TTC549 (cell line): ENCODE measurements around the gene EVA1C.
"Not testable (repeated sequence)": the region's sequence is repeated elsewhere in the genome, so short reads cannot be mapped to it uniquely, and the experiment has no call there.

ENCODE experiments used
- FAIRE-seq: peaks from 2 replicates; lab custom pipeline; 2012; peaks lifted over from hg19 to GRCh38; lab: Jason Lieb, UNC

EVA1C gene

DNA sequence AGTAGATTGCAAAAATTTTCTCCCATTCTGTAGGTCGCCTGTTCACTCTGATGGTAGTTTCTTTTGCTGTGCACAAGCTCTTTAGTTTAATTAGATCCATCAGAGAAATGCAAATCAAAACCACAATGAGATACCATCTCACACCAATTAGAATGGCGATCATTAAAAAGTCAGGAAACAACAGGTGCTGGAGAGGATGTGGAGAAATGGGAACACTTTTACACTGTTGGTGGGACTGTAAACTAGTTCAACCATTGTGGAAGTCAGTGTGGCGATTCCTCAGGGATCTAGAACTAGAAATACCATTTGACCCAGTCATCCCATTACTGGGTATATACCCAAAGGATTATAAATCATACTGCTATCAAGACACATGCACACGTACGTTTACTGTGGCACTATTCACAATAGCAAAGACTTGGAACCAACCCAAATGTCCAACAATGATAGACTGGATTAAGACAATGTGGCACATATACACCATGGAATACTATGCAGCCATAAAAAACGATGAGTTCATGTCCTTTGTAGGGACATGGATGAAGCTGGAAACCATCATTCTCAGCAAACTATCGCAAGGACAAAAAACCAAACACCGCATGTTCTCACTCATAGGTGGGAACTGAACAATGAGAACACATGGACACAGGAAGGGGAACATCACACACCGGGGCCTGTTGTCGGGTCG, 21.8 kb upstream of the EVA1C start:
- FAIRE-seq = not testable (repeated sequence)

DNA sequence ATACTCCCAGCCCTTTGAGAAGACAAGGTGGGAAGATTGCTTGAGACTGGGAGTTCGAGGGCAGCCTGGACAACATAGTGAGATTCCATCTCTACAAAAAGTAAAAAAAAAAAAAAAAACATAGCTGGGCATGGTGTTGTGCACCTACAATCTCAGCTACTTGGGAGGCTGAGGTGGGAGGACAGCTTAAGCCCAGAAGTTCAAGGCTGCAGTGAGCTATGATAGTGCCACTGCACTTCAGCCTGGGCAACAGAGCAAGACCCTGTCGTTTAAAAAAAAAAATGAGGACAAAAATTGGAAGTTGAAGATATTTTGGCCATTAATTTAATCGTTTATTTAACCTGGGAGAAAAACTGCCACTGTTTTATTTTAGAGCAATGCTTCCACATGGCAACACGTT, 20.8 kb upstream of the EVA1C start:
- no peak for FAIRE-seq

DNA sequence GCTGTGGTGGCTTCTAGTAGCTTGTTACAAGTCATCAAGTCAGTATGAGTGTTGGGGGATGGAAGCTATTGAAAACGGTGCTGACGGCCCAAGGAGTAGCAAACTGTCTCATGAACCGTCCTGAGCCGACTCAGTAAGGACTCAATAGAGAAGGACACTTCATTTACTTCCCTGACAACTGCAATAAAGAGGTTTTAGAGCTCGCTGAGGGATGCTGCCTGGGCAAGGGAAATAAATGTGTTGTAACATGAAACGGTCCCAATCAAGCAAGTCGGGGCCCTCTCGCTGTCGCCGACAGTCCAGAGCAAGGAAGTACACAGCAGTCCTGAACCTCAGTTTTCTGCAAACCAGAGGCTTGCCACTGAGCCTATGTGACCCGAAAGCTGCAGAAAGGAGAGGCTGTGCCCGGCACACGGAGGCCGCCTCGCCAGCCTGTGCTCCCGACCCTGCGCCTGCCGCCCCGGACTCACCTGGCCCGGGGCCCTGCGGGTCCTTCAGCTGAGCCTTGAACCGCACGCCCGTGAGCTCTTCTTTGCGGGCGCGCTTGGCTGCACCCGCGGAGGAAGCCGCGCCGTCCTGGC, 20.1 kb upstream of the EVA1C start:
- FAIRE-seq = no peak

DNA sequence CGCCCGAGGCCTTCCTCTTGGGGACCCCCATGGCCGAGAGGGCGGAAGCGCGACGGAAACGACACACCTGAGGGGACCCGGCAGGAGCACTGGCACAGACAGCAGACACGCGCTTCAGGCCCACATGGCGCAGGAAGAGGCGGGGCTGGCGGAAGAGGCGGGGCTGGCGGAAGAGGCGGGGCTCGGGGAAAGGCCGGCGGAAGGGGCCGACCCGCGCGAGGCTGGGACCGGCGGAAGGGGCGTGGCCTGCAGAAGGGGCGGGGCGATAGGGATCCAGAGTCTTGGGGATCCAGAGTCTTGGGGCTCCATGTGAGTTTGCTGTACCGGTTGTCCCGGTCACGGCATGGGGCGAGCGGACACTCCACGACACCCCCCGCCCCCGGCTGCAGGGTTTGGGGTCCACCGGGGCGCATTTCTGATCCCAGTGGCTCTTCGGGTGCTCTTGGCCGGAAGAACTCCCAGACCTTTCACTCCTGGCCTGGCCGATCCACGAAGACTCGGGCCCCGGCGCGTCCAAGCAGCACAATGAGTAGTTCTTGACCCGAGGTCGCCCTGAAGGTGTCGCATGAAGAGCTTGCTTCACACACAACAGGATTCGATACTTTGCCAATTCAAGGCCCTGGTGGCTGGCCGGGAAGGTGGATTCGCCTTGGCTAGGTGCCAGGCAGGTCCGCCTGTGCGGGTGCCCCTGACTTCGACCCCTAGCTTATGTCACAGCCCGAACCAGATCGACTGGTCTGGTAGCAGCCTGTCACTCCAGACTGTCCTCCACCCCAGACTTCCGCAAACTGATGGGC, 19.4 kb upstream of the EVA1C start, which contains the start of gene URB1:
Gene URB1, minus strand, starts transcription at position 133 of the 797 bp plus-strand sequence. Its CDS starts 102 bp downstream, at position 31.
- FAIRE-seq = no peak

DNA sequence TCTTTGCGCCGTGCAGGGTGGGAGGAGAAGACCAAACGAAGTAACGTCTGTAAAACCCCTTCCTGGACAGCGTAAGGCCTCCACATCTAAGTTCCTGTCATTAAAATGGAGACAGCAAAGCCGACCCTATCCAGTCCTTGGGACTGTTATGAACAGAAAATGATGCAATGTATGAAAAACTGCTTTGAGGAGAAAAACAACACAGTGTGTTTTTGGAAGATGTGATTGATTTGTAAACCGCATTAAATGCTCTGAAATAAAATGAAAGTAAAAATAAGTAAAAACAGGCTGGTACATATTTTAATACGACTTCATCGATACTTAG, 18.9 kb upstream of the EVA1C start:
- FAIRE-seq = no peak

DNA sequence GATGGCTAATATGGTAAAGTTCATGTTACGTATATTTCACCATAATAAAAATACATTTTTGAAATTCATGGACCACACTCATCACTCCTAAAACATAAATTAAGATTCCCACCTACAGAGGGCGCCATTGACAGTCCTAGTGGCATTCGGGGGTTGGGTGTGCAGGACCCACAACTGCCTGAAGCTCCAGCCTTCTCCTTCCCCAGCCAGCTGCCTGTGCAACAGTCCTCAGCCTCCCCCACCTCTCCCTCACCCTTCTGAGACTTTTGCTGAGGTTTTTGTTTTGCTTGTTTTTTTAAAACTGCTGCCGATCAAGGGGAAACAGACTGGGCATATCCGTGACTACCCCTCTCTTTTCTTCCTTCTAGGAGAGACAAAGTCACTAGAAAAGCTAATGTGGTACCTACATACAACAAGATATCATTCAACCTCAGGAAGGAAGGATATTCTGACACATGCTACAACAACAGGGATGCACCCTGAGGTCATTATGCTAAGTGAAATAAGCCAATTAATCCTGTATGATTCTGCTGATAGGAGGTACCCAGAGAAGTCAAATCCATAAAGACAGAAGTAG, 9.2 kb upstream of the EVA1C start:
- FAIRE-seq = peak; percentile 25

DNA sequence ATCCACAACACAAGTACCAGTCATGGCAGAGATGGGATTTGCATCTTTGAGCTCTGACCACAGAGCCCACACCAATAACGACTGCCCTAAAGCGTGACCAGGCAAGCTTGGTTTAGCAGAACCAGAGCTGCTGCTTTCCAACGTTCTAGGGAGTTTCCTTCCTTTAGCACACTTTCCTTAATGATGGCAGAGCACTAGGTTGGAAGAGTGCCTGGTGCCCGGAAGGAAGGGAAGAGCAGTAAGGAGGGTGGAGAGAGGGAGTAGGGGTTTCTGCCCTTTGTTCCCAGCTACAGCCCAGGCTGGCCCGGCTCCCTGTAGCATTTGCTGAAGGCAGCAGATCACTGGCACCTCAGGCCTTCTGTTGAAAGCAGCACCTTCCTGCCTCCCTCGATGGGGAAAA, 6.1 kb upstream of the EVA1C start:
- no peak for FAIRE-seq

DNA sequence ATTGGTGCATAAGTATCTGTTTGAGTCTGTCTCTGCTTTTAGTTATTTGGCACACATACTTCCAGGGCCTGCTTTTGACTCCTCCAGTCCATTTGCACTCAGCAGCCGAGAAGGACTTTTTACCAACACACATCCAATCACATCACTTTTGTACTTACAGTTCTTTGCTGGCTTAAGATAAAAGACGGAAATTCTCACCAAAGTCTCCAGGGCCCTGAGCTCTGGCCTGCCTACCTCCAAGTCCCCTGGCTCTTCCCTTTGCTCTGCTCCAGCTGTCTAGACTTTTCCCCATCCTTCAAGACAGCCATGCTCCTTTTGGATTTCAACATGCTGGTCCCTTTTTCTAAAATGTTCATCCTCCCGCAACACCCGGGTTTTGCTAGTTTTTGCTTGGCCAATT, 2.2 kb upstream of the EVA1C start:
- FAIRE-seq = no peak

DNA sequence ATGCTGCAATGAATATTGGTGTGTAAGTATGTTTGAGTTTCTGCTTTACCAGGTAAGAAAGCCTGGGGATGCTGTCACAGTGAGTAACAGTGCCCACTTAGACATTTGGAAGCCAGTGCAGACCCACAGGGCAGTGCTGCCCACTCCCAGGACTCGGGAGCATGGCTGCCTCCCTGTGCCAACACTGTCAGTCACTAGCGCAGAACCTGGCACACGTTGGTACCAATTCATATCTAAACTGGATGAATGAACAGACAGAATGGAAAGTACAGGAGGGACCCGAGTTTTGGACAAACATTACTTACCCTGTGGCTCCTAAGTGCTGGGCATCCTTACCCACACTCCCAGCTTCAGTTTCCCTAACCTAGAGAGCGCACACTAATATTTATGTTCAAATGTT, 1.6 kb upstream of the EVA1C start:
- no peak for FAIRE-seq

DNA sequence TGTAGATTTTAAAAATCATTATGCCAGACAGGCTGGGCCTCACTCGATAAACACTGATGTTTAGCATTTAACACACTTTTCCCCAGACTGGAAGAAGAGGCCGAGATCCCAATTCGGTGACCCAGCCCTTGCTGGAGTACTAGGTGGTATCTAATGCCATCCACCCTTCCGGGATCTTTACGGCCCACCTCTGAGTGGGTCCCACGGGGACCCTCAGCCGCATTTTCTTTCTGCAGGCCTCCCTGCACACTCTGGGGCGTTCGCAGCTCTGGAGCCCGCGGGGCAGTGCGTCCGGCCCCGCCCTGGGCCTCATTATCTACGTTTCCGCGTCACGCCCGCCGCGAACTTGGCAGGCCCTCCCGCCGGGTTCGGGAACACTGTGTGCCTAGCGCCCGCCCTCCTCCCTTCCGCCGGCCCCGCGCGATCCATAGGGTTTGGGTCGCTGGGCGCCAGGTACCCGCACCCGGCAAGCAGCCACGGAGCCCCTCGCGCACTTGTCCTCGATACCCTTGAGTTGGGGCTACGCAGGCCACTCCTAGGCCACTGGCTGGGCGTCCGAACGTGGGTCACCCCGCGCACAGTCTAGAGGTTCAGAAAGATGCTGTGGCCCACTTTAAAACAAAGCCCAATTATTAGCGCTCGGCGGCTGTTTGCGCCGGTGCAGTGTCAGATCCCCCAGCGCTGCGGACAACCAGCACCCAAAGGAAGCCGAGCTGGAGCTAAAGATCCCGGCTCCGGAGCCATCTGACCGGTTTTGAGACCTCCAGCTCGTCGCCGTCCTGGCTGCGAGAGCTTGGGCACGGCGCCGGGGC, 950 bp upstream of the EVA1C start:
- no peak for FAIRE-seq

DNA sequence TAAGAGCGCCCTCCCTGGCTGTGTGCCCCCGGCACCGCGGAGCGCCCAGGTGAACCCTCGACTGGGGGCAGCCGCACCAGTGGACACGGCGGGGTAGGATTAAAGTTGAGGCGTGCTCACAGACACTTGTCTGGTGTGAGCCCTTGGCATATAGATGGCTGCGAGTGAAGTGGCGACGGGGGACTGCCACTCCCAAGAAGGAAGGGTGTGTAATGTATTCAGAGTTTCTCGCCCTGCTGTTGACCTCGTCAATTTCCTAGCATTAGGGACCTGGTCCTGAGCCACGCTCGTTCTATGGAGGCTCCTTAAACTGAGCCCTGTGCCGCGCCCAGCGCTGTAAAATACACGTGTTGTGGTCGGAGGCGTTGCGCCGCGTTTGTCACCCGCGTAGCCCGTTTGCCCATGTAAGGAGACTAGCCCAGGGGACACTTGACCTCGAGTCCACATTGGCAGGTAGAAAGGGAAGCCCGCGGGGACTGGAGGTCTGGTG, 554 bp downstream of the EVA1C start:
- no peak for FAIRE-seq

DNA sequence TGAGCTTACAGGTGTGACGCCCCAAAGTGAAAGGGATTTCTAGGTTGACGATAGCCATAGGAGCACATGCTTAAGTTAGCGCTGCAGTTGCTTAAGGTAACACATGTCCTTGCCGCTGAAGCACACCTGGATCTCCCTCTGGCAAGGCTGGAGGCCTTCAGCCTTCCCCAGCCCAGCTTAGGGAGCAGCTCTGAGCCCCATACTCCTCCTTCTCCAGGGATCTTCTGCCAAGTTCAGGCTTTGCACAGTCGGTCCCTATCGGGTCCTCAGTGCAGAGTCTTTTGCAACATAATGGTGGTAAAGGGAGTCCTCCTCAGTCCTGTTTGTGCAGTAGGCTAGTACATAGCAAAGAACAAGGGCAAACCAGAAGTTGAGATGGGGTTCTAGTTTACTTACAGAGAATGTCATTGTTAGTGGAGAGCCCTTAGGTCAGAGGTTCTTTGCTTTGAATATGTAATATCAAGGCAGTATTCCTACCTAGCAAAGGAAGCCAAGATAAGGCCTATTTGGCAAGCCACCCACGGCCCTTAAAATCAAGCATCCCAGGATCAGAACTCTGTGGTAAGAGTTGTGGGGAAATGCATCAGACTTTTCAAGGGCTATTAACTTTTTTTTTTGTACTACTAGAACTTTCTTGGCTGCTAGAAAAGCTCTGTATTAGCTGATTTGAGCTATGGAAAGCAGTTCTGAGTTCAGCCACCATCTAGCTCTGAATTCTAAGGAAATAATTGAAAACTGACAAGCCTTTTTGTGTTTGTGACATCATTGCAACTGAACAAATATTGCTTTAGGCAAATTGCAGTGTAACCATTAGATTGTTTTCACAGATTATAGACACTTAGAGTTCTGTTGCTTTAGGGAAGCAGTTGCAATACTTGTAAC, 1.4 kb downstream of the EVA1C start:
- FAIRE-seq = no peak

DNA sequence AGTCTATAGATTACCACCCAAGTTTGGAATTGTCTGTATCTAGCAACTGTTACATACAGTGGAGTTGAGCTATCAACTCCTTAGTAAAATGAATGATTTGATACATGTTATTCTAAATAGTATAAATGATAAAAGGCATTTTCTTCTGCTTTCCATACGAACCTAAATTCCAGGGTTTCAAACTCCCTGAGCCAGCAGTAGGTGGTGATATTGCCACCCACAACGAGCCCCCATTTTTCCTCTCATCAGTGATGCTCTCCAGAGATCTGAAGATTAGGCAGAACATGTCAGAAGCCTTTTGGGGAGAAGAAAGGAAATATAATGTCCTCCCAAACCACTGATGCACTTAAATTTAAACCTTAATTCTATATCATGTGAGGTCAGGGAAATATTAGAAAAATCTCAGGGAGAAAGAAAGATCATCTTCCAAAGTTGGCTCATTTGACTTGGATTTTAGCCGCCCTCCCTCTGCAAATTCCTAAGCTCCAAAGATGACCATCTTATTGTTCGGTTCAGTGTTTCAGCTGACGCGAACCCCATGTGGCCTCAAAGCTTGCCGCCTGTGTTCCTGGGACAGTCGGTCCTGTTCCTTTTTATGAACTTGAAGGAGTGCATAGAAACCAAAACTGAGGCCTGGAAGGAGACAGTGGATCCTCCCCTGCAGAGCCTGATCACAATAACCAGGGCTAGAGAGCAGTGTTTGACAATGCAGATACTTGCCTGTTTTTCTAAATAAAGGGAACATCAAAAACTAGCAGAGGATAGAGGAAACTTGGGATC, 2.3 kb downstream of the EVA1C start:
- FAIRE-seq = no peak

DNA sequence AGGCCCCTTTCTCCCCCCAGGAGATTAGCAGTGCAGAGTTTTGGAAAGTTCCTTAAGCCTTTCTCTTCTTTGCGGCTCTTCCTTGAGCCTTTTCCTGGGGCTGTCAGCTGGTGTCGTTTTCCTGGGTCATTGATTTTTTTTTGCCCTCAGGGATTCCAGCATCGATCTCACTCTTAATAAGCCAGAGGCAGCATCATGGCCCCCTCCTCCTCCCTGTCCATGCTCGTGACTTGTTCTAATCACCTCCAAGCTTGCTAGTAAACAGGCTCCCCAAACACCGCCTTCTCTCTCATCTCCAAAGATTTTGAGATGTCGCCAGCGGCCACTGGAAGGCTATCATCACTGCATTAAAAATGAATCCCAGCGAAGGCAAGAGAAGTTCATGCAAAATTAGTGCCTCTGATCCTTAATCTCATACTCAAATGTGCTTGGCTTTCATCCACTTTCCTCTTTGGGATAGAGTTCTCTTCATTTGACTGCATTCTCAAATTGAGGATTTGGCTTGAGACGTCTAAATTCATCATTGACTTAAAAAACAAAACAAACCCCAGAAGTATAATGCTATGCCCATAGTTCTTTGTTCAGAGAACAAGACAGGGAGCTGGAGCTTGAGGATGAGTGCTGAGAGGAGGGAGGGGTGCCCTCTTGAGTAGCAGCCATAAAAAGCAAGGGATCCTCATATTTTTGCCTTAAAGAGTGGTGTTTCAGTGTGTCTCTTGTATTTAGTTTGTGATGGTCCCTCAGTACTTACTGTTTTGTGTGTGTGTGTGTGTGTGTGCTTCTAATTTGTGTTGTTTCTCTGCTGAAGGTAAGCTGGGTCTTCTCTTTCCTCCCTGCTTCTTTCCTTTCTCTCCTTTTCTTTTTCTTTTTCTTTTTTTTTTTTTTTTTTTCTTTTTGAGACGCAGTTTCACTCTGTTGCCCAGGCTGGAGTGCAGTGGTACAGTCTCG, 3.2 kb downstream of the EVA1C start:
- no peak for FAIRE-seq

DNA sequence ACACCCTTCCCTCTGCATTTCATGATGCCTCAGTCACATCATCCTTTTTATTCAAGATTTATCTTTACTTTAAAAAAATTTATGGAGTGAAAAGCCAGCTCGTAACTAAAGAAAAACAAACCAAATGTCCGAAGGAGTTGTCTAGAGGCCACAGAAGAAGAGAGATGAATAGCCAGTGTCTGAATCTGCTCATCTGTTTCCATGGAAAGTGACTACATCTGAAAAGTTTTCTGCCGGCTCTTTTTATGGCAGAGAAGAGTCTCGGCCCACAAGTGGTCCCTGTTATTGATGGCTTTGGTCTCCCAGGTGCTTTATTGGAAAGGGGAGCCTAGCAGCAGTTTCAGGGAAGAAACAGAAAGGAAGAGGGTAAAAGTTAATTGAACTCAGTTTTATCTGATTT, 5.6 kb downstream of the EVA1C start:
- no peak for FAIRE-seq

DNA sequence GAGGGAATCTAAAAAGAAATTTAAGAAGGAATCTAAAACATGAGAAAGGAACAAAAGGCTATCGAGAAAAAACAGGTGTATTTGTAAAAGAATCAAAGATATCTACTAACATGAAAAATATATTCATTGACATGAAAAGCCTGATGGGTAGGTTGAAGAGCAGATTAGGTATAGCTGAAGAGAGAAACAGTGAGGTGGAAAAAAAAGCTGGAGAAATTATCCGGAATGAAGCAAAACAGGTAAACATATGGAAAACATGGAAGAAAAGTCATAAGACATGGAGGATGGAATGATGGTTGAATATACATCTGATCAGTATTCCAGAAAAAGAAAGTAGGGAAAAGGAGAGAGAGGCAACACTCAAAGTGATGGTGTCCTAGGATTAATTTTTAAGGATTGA, 9.6 kb downstream of the EVA1C start:
- no peak for FAIRE-seq

DNA sequence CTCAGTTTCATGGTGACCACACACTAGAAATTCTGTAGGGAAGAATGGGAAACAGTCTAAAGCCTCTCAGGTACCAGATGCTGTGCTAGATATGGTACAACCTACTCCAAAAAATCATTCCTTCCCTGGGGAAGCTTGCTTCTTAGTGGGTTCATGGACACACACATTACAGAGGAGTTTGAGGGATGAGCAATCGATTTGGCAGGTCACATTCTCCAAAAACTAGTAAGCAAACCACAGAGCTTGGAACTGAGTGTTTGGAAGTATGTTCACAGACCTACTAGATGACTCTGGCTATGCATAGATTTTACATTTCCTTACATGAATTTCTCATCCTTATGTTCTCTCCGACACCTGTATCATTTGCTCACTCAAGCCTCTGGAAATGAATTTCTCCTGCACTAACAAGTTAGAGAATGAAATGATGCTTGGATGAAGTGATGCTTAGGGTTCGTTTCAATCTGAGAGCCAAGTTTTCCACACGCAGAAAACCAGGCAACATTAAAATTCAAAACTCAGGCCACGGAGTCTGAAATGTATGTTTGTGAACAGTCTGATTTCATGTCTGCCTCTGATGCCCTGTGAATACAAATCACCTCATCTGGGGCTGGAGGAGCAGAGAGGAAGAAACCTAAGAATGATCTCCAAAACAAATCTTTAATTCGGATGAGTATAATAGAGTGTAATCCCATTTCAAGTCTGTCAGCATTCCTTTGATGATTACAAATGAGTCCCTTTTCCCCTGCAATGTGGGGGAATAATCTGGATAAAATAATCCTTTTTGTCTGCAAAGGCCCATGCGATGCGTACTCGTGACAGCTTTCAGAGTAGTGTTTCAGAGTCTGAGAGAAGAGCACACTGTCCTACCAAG, 11.0 kb downstream of the EVA1C start:
- FAIRE-seq = no peak

DNA sequence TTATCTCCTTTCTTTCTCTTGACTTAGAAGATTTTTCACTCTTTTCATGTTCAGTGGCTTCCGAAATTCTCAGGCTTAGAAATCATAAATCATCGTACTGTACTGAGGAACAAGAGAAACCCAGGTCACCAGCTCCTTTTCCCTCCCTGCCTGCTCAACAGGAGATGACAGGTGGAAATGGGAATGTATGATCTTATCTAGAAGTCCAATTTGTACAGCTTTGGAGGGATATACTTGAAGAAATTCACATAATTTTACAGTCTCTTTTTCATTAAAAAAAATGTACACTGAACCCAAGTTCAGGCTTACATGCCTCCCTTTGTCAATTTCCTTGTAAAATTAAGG, 11.7 kb downstream of the EVA1C start:
- no peak for FAIRE-seq
